Nucleus accumbens (tissue), 56 donors: ENCODE results near the gene NDUFAF7.
"Not testable (repeated sequence)": the region's sequence is repeated elsewhere in the genome, so short reads cannot be mapped to it uniquely, and the experiment has no call there.

Source experiments
- DNase-seq, 56 donors: peaks; one replicate each; lab custom pipeline; 2025; lab: John Stamatoyannopoulos, UW

Gene NDUFAF7

GRCh38 chr2:37231241-37232130 lies at the start of gene NDUFAF7, which contains the start of gene CEBPZ:
Gene NDUFAF7 (plus strand): TSS chr2:37231658. CDS start chr2:37231706, 48 bp downstream.
Gene CEBPZ (minus strand): TSS chr2:37231596. CDS start chr2:37231567, 29 bp downstream.
- DNase-seq: peak; percentile 28 to 95 (median 84)

- DNase-seq: no peak
Measured at GRCh38 chr2:37181726-37182684, 49.5 kb upstream of the NDUFAF7 start.

- DNase-seq: no peak
Measured at GRCh38 chr2:37188570-37188969, 42.9 kb upstream of the NDUFAF7 start, which contains the start of gene SULT6B1. Gene SULT6B1 (minus strand): TSS chr2:37188670. CDS start chr2:37188640, 30 bp downstream.

- DNase-seq: peak in 3 of 56 donors; percentile 2 to 32 (median 6)
Measured at GRCh38 chr2:37189452-37190153, 41.9 kb upstream of the NDUFAF7 start.

GRCh38 chr2:37190290-37190689 lies 41.2 kb upstream of the NDUFAF7 start:
- no peak for DNase-seq

GRCh38 chr2:37191253-37191652 lies 40.2 kb upstream of the NDUFAF7 start:
- DNase-seq: no peak

GRCh38 chr2:37191747-37192146 lies 39.7 kb upstream of the NDUFAF7 start:
- DNase-seq: no peak

GRCh38 chr2:37192551-37192950 lies 38.9 kb upstream of the NDUFAF7 start:
- DNase-seq: no peak

GRCh38 chr2:37195862-37196319 lies 35.6 kb upstream of the NDUFAF7 start:
- peak in 1 of 56 donors; percentile 18 for DNase-seq

GRCh38 chr2:37196320-37197195 lies 34.9 kb upstream of the NDUFAF7 start, which contains the start of gene CEBPZOS:
Gene CEBPZOS (plus strand): TSS chr2:37196496. CDS start chr2:37199705, 3,209 bp downstream.
- peak in 55 of 56 donors; percentile 35 to 89 (median 74) for DNase-seq

- no peak for DNase-seq
Measured at GRCh38 chr2:37198681-37199065, 32.8 kb upstream of the NDUFAF7 start.

GRCh38 chr2:37201208-37201607 lies 30.2 kb upstream of the NDUFAF7 start:
- DNase-seq: no peak

GRCh38 chr2:37201766-37202165 lies 29.7 kb upstream of the NDUFAF7 start:
- DNase-seq: no peak

GRCh38 chr2:37203708-37204107 lies 27.8 kb upstream of the NDUFAF7 start:
- DNase-seq: no peak

GRCh38 chr2:37205071-37205661 lies 26.3 kb upstream of the NDUFAF7 start:
- DNase-seq: not testable (repeated sequence)

- DNase-seq: no peak
Measured at GRCh38 chr2:37205689-37206341, 25.6 kb upstream of the NDUFAF7 start.

GRCh38 chr2:37206760-37207159 lies 24.7 kb upstream of the NDUFAF7 start:
- DNase-seq: not testable (repeated sequence)

GRCh38 chr2:37211212-37211611 lies 20.2 kb upstream of the NDUFAF7 start:
- DNase-seq: no peak
